HT-29 (cell line): ENCODE data around the gene LZTR1. TPM values are rescaled to one million over a fixed set of nuclear protein-coding genes. Genes with fewer than 3 reads are reported as not detected.
A peak's percentile ranks its signal among the peaks of the same experiment; 100 is the strongest.
"Not testable (repeated sequence)": the region's sequence is repeated elsewhere in the genome, so short reads cannot be mapped to it uniquely, and the experiment has no call there.

Source experiments
- DNase-seq: peaks from one replicate; pipeline ENCODE4 v3.0.0-alpha.2; 2015; ENCODE audit warnings: low spot score
- total RNA-seq: library from RNA; depleted of rRNA; stranded (reverse); fragments of >200 nt; shearing (Covaris generic); gene quantifications from 2 replicates; pipeline ENCODE4 v1.2.3, GENCODE V29; 2014; rRNA removed

LZTR1 gene
- 27.5 and 35.1 TPM in 2 replicates for total RNA-seq

DNA sequence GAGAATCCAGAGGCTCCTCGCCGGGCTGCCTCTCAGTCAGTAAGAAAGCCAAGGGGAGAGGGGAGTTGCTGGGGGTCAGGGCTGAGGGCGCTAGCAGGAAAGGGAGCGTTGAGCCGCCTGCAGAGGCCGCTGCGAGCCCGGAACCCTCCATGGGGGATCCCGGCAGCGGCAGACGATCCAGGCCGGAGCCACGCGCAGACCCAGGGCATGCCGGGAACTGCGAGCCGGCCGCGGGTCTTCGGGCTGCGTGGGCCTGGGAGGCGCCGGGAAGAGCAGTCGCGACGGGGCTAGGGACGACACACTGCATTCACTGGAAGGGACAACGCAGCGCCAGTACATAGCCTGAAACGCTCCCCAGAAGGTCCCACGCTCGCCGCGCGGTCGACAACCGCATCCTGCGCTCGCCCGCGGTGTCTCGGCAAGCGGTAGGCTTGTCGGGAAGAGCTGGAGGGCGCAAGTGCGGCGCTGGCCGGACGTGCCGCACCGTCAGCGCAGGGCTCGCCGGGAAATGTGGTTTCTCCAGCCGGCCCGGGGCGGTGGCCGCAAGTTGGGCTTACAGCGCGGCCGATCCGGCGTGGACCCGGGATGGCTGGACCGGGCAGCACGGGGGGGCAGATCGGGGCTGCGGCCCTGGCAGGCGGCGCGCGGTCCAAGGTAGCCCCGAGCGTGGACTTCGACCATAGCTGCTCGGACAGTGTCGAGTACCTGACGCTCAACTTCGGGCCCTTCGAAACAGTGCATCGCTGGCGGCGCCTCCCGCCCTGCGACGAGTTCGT lies at the start of gene LZTR1:
TSS of gene LZTR1 (plus strand) at position 511 of the 776 bp plus-strand sequence. CDS start at position 586, 75 bp downstream.
- DNase-seq, result peak; percentile 66

DNA sequence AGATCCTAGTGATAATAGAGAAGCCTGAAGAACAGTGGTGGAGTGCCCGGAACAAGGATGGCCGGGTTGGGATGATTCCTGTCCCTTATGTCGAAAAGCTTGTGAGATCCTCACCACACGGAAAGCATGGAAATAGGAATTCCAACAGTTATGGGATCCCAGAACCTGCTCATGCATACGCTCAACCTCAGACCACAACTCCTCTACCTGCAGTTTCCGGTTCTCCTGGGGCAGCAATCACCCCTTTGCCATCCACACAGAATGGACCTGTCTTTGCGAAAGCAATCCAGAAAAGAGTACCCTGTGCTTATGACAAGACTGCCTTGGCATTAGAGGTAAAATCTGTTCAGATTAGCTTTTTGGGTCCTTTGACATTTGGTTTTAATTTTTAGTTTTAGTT lies 48.2 kb upstream of the LZTR1 start:
- no peak for DNase-seq

- DNase-seq, result not testable (repeated sequence)
Measured at GRCh38 chr22:20935049-20935448, 47.0 kb upstream of the LZTR1 start.

DNA sequence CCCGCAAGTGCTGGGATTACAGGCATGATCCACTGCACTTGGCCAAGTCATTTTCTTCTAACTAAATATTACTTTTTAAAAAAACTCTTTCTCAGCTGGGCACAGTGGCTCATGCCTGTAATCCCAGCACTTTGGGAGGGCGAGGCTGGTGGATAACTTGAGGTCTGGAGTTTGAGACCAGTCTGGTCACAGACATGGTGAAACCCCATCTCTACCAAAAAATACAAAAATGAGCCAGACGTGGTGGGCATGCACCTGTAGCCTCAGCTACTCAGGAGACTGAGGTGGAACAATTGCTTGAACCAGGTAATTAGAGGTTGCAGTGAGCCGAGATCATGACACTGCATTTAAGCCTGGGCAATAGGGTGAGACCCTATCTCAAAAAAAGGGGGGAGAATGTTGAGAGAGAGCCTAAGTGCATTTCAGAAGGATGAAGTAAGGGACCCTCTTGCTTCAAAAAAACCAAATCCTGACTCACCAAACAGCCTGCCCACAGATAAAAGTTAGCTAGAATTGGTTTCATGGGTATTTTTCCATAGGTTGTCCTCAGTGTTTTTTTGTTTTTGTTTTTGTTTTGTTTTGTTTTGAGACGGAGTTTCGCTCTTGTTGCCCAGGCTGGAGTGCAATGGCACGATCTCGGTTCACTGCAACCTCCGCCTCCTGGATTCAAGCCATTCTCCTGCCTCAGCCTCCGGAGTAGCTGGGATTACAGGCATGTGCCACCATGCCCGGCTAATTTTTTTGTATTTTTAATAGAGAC lies 46.1 kb upstream of the LZTR1 start:
- DNase-seq, result not testable (repeated sequence)

DNA sequence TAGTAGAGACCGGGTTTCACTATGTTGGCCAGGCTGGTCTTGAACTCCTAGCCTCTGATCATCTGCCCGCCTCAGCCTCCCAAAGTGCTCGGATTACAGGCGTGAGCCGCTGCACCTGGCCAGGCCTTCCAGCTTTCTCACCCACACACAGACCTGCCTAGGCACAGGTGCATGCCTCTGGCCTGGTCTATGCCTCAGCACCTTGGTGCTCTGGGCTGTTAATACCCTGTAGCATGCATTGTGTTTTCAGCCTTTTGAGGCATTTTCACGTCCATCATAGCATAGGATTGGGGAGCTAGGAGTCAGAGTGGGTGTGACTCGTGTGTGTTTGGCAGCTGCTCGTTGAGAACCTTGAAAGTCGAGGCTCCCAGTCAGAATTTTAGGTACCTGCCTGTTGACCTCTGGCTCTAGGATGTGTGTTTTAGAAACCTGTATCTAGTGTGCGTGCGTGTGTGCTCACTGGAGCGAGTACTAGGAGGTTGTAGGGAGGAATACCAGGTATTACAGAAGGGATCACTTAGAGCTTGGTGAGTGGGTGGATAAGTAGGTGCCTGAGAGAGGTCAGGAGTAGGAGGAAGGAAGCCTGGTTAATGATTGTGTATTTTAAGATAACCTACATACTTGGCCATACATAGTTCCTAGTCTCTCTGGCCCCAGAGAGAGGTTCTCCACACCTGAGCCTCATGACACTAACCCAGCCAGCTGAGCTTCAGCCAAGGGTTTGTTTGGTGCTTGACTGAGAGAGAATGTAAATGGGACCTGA lies 44.9 kb upstream of the LZTR1 start:
- peak; percentile 71 for DNase-seq

DNA sequence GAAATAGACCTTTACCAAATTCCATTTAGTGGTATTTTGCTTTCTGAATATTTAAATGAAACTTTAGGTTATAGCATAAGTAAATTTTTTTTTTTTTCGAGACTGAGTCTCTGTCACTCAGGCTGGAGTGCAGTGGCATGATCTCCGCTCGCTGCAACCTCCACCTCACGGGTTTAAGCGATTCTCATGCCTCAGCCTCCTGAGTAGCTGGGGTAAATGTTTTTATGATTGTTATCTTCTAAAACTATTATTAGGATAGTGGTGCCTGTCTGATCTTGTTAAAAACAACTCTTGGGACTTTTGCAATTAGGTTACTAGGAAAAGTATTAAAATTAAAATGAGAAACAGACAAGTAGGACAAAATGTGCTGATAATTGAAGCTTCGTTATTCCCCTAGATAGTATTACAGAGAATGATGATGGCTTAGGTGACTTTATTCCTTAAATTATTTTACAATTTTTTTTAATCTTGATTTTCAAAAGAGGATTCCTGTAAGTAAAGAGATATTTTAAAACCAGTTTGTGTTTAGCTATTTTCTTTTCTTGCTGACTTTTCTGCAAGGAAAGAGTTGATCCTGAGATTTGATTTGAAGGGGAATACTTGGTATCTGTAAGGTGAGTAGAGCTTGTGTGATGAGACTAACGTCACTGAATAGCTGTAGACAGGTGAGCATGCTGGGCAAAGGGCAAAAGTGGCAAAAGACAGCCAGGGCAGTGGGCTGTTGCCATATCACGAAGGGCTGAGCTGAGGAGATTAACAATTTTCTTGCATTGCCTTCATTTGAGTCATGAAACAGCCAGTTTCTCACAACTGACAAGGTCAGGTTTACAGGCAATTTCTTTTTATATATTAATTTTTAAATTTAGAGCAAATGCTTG lies 44.1 kb upstream of the LZTR1 start:
- DNase-seq, result no peak

GRCh38 chr22:20939457-20940185 lies 42.5 kb upstream of the LZTR1 start:
- not testable (repeated sequence) for DNase-seq

DNA sequence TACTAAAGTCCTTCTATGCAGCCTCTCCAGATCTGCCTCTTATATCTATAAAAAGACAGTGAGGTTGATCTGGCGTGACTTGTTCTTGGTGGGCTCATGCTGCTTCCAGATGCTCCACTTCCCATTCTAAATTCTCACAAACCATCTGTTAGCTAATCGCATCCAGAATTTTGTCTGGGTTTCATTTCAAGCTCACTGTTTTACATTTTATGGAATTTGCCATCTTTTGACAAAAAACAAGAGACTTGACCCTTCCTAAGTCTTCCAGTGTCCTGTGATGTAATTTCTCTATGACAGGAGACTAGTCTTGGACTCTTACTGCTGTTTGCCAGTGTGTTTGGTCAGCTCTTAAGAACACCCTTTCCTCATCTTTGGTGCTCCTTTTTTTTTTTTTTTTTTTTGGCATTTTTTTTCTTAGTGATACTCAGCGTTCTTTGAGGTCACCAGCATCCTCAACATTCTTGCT lies 41.9 kb upstream of the LZTR1 start:
- DNase-seq, result no peak

DNA sequence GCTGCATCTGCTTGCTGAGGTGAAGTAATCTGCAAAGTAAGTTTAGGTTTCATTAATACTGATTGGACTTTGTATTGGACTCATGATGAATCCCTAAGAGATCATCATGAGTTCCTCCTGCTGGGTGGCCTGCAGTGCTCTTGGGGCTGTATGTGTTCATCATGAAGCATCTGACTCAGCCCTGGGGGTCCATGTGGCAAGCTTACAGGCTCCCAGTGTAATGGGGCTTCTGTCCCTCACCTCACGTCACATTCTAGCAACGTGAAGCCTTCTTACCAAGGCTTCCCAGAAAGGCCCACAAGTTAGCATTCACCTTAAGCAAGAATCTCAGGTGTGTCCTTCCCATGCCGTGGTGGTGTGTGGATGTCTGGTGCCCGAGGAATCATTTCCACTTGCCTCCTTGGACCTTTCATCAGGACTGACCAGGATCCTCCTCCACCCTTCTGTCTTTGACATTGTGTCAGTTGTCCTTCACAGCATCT lies 41.2 kb upstream of the LZTR1 start:
- no peak for DNase-seq

DNA sequence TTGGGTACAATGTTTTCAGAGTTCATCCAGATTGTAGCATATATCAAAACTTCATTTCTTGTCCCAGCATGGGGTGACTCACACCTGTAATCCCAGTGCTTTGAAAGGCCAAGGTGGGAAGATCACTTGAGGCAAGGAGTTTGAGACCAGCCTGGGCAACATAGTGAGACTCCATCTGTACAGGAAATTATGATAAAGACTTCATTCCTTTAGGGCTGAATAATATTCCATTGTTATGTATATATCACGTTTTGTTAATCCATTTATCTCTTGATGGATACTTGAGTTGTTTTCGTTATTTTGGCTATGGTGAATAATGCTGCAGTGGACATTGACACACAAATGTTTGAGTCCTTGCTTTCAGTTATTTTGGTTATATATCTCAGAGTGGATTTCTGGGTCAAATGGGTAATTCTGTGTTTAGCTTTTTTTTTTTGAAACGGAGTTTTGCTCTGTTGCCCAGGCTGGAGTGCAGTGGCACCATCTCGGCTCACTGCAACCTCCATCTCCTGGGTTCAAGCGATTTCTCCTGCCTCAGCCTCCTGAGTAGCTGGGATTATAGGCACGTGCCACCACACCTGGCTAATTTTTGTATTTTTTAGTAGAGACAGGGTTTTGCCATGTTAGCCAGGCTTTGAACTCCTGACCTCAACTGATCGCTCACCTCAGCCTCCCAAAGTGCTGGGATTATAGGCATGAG lies 39.7 kb upstream of the LZTR1 start:
- not testable (repeated sequence) for DNase-seq

- DNase-seq, result no peak
Measured at GRCh38 chr22:20943104-20943933, 38.8 kb upstream of the LZTR1 start.

GRCh38 chr22:20944042-20944441 lies 38.1 kb upstream of the LZTR1 start:
- no peak for DNase-seq

GRCh38 chr22:20945578-20945934 lies 36.5 kb upstream of the LZTR1 start:
- DNase-seq, result no peak

- no peak for DNase-seq
Measured at GRCh38 chr22:20946080-20946986, 35.8 kb upstream of the LZTR1 start.

DNA sequence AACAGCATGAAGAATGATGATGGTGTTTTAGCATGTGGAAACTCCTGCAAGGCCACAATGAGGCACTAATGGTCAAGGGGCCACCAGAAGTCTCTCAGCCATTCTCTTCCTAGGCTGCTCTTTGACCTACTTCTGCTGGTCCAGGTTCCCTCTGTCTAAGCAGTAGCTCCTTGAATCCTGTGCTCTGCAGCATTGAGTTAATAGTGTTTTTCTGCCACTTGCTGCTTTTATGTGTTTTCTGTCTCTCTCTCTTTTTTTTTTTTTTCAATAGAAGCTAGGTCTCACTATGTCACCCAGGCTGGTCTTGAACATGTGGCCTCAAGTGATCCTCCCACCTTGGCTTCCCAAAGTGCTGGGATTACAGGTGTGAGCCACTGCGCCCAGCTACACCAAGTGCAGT lies 35.1 kb upstream of the LZTR1 start:
- no peak for DNase-seq

DNA sequence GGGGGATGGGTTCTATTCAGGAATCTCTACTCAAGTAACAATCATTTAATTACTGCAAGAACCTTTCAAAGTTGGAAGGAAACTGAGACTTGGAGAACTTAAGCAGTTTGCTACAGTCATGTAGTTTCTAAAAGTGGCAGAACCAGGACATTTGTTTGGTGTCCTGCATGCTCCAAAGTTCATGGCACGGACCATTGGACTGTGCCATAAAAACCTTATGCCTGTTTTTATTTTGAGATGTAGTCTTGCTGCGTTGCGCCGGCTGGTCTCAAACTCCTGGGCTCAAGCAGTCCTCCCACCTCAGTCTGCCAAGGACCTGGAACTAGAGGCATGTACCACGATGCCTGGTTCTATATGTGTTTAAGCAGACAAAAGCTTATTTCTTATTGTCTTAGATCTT lies 33.6 kb upstream of the LZTR1 start:
- no peak for DNase-seq

GRCh38 chr22:20948989-20949388 lies 33.1 kb upstream of the LZTR1 start:
- no peak for DNase-seq
